GM18873 (cell line): ENCODE measurements around the gene GUCY1A2.

ENCODE experiments used
- ATAC-seq: cut with Tn5 transposase; IDR thresholded peaks from one replicate; pipeline ENCODE4 v1.9.1; 2021; ENCODE audit warnings: mild to moderate bottlenecking, moderate library complexity, moderate number of reproducible peaks; ENCODE audit not compliant: unreplicated experiment, low FRiP score

GUCY1A2 gene

DNA sequence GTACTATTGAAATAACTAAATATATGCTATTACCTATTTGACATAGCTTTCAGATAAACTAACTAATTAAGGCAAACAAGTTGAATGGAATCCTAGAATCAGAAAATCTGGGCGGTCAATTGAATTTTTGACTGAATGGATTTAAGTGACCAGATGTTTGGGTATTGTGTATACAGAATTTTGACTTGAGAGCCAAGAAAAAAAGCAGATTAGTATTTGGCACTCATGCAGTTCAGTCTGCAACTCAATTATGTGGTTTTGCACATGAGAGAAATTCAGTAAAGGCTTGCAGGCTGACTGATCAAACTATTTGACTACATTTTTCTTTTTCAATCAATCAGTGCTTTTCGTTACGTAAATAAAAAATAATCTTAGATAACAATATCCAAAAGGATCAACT, 254.8 kb downstream of the GUCY1A2 start:
- no peak for ATAC-seq

- no peak for ATAC-seq
Measured at GRCh38 chr11:106761745-106762144, 256.5 kb downstream of the GUCY1A2 start.

GRCh38 chr11:106761240-106761639, 257.0 kb downstream of the GUCY1A2 start:
- no peak for ATAC-seq

DNA sequence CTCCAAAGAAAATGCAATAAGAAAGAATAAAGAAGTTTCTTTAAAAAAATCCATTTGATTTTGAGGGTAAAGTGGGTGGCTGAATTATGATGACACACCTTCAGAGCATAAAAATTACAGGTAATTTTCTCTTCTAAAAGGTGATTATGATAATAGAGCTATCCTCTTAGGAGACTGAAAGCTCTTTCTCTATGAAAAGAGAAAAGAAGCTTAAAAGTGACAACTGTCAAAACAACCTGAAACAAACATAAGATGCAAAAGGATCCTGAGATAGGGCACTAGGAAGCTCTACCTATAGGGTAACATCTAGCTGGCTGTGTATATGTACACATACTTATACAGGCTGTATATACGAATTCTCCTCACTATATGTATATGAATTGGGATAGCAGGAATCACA, 270.2 kb downstream of the GUCY1A2 start:
- no peak for ATAC-seq

GRCh38 chr11:106745941-106746340, 272.3 kb downstream of the GUCY1A2 start:
- ATAC-seq = no peak

DNA sequence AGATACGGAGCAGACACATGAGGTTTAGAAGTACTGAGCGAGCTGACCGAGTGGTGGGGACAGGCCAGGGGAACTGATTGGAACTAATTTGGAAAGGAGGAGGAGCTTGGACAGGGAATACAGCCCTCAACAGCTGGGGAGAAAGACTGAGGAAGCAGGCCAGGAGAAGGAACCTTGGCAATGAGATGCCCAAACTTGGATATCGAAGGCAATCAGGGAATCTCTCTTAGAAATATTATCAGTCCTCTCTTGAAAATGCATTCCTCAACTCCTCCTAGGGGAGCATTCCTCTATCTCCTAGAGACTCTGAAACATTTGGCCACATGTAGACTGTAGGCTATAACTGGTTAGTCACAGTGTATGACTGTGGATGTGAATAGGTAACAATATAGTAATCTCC, 284.6 kb downstream of the GUCY1A2 start:
- no peak for ATAC-seq

DNA sequence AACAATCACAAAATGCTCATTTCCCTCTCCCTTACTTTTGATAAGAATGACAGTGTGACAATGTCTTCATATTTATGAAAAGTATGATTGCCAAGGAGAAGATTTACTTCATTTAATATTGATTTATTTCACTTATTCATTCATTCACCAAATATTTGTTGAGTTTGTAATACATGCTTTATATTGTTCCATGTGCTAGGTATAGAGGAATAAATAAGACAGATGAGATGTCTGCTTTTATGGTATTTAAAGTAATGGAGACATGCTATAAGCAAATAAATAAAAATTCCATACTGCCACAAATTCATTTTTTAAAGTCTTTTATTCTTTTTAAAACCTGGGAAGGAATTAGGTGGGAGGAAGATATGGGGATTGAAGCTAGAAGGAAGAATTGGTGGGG, 289.4 kb downstream of the GUCY1A2 start:
- ATAC-seq = no peak

GRCh38 chr11:106728379-106728778, 289.9 kb downstream of the GUCY1A2 start:
- ATAC-seq = no peak

DNA sequence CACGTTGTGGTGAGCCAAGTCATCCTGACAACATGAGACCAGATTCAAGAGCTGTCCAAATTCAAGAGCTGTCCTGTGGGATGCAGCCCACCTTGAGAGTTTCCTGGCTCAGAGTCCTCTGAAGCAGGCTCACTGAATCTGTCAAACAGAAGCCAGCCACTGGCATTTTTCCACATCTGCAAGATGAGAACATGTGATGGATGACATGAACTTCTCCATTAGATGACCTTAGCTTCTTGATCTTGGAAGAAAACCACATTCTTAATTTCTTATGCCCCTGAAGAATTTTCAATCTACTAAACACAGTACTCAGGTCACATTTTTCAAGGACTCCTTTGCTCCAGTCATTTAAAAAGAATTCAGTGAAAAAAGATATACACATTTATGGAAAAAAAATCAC, 291.0 kb downstream of the GUCY1A2 start:
- ATAC-seq = no peak

- no peak for ATAC-seq
Measured at GRCh38 chr11:106724293-106724892, 293.9 kb downstream of the GUCY1A2 start.

- ATAC-seq = no peak
Measured at GRCh38 chr11:106723071-106723470, 295.2 kb downstream of the GUCY1A2 start.

- no peak for ATAC-seq
Measured at GRCh38 chr11:106717222-106717621, 301.1 kb downstream of the GUCY1A2 start.

- no peak for ATAC-seq
Measured at GRCh38 chr11:106714199-106714598, 304.1 kb downstream of the GUCY1A2 start.

DNA sequence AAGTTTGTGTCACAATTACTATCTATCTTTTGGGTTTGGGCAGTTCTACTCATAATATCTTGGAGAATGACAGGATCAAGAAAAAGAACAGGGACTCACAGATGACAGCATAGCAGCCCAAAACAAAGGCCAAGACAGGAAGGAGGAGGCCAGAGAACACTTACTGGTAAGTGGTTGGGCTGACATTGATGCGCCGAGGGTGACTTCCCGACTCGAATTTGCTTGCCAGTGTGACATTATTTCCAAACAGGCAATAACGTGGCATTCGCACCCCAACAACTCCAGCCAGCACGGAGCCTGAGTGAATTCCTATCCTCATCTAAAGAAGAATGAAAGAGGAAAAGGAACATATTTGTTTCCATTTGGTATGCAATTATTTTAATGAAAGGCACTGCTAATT, 309.9 kb downstream of the GUCY1A2 start:
- no peak for ATAC-seq

- ATAC-seq = no peak
Measured at GRCh38 chr11:106706355-106706754, 311.9 kb downstream of the GUCY1A2 start.

DNA sequence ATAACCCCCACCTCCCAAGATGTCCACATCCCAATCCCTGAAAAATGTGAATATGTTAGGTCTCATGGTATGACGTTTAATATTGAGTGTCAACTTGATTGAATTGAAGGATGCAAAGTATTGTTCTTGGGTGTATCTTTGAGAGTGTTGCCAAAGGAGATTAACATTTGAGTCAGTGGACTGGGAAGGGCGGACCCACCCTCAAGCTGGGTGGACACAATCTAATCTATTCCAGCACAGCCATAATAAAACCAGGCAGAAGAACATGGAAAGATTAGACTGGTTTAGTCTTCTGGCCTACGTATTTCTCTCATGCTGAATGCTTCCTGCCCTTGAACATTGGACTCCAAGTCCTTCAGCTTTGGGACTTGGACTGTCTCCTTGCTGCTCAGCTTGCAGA, 315.5 kb downstream of the GUCY1A2 start:
- no peak for ATAC-seq

DNA sequence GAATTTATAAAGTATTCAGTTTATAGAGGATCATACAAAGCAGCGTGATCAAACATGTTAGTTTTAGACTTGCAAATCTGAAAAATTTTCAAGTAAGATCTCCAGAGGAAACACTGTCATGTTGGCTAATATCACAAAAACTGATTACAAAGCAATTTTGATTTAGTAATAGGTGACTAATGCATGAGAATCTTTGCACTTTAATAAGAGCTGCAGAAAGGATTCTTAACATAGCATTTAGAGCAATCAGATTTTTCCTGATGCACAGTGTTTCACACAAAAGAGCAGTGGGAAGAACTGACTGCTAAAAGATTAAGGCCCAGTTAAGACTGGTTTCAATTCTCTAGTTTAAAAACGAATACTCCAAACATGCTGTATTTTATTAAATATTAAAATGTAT, 321.2 kb downstream of the GUCY1A2 start:
- no peak for ATAC-seq

DNA sequence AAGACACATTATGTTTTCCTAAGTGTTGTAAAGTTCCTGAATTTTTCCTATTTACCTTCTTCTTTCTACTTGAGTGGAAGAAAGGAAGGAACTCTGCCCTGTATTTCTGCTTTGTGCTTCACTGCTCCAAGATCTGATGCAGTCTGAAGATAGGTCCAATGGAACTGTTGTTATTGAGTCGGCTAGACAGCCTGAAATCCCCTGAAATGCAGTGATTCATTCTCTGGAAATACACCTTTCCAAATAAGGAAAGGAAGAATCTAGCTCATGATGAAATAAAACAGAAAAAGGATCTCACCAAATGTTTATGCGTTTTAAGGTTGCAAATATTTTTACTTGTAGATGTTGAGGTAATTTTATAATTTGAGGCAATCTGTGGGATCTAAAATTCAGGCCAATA, 322.8 kb downstream of the GUCY1A2 start:
- ATAC-seq = no peak

GRCh38 chr11:106694501-106694900, 323.8 kb downstream of the GUCY1A2 start:
- no peak for ATAC-seq

GRCh38 chr11:106691807-106692365, 326.4 kb downstream of the GUCY1A2 start:
- ATAC-seq = no peak

GRCh38 chr11:106690923-106691322, 327.4 kb downstream of the GUCY1A2 start:
- ATAC-seq = no peak

GRCh38 chr11:106684944-106685343, 333.3 kb downstream of the GUCY1A2 start:
- no peak for ATAC-seq

DNA sequence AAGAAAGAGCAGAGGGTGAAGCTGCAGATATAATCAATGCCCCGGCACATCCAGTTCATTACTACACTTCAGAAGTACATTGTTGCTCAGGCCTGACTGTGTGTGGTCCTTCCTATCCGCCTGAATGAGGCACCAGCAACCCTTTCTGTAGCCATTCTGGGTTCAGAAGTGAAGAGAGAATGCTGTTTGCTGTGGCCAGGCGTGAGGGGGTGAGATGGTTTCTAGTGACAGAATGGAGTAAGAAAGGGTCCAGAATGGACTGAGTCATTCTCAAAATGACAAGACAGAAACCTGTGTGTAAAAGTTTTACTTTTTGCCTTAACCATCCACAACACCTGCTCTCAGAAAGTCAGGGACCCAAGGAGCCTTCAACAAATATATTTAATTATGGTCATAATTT, 334.8 kb downstream of the GUCY1A2 start:
- ATAC-seq = no peak
